ENCODE results near the gene SLC37A1. TPM values are rescaled to one million over a fixed set of nuclear protein-coding genes. Genes with fewer than 3 reads are reported as not detected.

The SLC37A1 gene
- total RNA-seq, 4 donors from 2014 or later, result 66.0 to 249 (median 195) TPM

- Histone ChIP-seq H3K4me1 (peaks cover 0 to 3% (median 0%) of the 10 kb centered on the region in 4 donors), H3K9me3 (peaks cover 0 to under 1% (median 0%) of the 10 kb centered on the region in 4 donors), H3K4me3 (no peak overlapping the region), H3K27me3 (no peaks in the 10 kb centered on the region), H3K36me3 (no peaks in the 10 kb centered on the region), H3K27ac (no peak overlapping the region)
- TF ChIP-seq POLR2A (IDR thresholded peaks at IDR 0.05) (no peak), CTCF (IDR thresholded peaks at IDR 0.05) (no peak)
- peak in 1 of 3 donors; percentile 37 for DNase-seq
These were observed 103.3 kb downstream of the SLC37A1 start for GRCh38 chr21:42616941-42617340.

- DNase-seq, result peak in 1 of 3 donors; percentile 39
- Histone ChIP-seq H3K36me3 (no peaks in the 10 kb centered on the region), H3K4me1 (peaks cover 0 to 3% (median 0%) of the 10 kb centered on the region in 4 donors), H3K9me3 (no peaks in the 10 kb centered on the region), H3K27ac (no peak overlapping the region), H3K27me3 (no peaks in the 10 kb centered on the region), H3K4me3 (no peak overlapping the region)
- TF ChIP-seq POLR2A (IDR thresholded peaks at IDR 0.05), result no peak
- TF ChIP-seq CTCF (IDR thresholded peaks at IDR 0.05), result no peak
These were observed 103.8 kb downstream of the SLC37A1 start for GRCh38 chr21:42617486-42617885.

GRCh38 chr21:42618707-42619102 lies 105.1 kb downstream of the SLC37A1 start:
- TF ChIP-seq CTCF (IDR thresholded peaks at IDR 0.05) (no peak), POLR2A (IDR thresholded peaks at IDR 0.05) (no peak)
- Histone ChIP-seq H3K27me3 (no peaks in the 10 kb centered on the region), H3K36me3 (no peaks in the 10 kb centered on the region), H3K4me3 (no peak overlapping the region), H3K27ac (no peak overlapping the region), H3K4me1 (peaks cover 0 to 3% (median 0%) of the 10 kb centered on the region in 4 donors), H3K9me3 (no peaks in the 10 kb centered on the region)
- DNase-seq, result peak in 1 of 3 donors; percentile 14

- no peaks in the 10 kb centered on the region for H3K36me3 ChIP-seq
- no peak overlapping the region for H3K27ac ChIP-seq
- H3K27me3 ChIP-seq, result no peaks in the 10 kb centered on the region
- peak in 1 of 3 donors; percentile 9 for DNase-seq
- TF ChIP-seq POLR2A (IDR thresholded peaks at IDR 0.05), result no peak
- no peak for TF ChIP-seq CTCF (IDR thresholded peaks at IDR 0.05)
- H3K9me3 ChIP-seq, result no peaks in the 10 kb centered on the region
- H3K4me1 ChIP-seq, result peaks cover 0 to 5% (median 0%) of the 10 kb centered on the region in 4 donors
- no peak overlapping the region for H3K4me3 ChIP-seq
These were observed 105.5 kb downstream of the SLC37A1 start for GRCh38 chr21:42619166-42619565.

- Histone ChIP-seq H3K27me3 (no peaks in the 10 kb centered on the region), H3K9me3 (no peaks in the 10 kb centered on the region), H3K27ac (no peak overlapping the region), H3K4me3 (no peak overlapping the region), H3K36me3 (no peaks in the 10 kb centered on the region), H3K4me1 (peaks cover 0 to 12% (median 0%) of the 10 kb centered on the region in 4 donors)
- DNase-seq, result peak in 1 of 3 donors; percentile 27
- TF ChIP-seq POLR2A (IDR thresholded peaks at IDR 0.05), result no peak
These were observed 106.2 kb downstream of the SLC37A1 start for GRCh38 chr21:42619841-42620240.

GRCh38 chr21:42621166-42621818 lies 107.6 kb downstream of the SLC37A1 start:
- DNase-seq, result peak in 1 of 3 donors; percentile 49
- H3K4me3 ChIP-seq, result no peak overlapping the region
- no peaks in the 10 kb centered on the region for H3K36me3 ChIP-seq
- H3K27ac ChIP-seq, result no peak overlapping the region
- TF ChIP-seq CTCF (IDR thresholded peaks at IDR 0.05) (no peak), POLR2A (IDR thresholded peaks at IDR 0.05) (no peak)
- peaks cover 0 to 14% (median 0%) of the 10 kb centered on the region in 4 donors for H3K4me1 ChIP-seq
- H3K27me3 ChIP-seq, result no peaks in the 10 kb centered on the region
- no peaks in the 10 kb centered on the region for H3K9me3 ChIP-seq
